ENCODE results near the gene CLDN9. TPM values are rescaled to one million over a fixed set of nuclear protein-coding genes. Genes with fewer than 3 reads are reported as not detected.
A peak's percentile ranks its signal among the peaks of the same experiment; 100 is the strongest.

The CLDN9 gene
- total RNA-seq, 2 donors from 2014 or later = 0.91 TPM; not detected in 1

GRCh38 chr16:3030222-3031212, 17.8 kb downstream of the CLDN9 start:
- intact Hi-C loops (cut with DNase I) = no loop called here
- no peaks in the 10 kb centered on the region for H3K27me3 ChIP-seq (replicated peaks; ENCODE audit: insufficient read depth)
- WGBS = 85% methylated on average over 29 of the region's 33 CpGs

DNA sequence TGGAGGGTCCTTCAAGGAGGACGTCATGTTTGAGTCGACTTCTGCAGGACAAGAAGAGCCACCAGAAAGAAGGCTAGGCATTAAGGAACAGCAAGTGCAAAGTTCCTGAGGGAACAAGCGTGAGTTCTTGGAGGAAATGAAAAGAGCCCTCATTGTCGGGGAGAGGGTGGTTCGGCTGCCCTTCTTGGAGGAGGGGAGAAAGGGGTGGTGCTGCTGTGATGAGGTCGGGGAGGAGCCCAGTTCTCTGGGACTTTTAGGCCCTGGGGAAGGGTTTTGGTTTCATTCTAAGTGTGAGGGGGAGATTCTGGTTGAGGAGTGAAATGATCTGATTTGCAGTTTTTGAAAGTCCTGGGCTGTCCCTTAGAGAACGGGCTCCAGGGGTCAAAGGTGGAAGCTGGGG, 19.9 kb downstream of the CLDN9 start:
- Histone ChIP-seq H3K9me3 (no peaks in the 10 kb centered on the region), H3K4me1 (replicated peaks) (peaks cover 9% of the 10 kb centered on the region), H3K27ac (no peak overlapping the region), H3K4me3 (no peak overlapping the region), H3K27me3 (replicated peaks; ENCODE audit: insufficient read depth) (no peaks in the 10 kb centered on the region), H3K36me3 (no peaks in the 10 kb centered on the region)
- DNase-seq (ENCODE audit: low spot score) = no peak
- TF ChIP-seq, protein P1, sequence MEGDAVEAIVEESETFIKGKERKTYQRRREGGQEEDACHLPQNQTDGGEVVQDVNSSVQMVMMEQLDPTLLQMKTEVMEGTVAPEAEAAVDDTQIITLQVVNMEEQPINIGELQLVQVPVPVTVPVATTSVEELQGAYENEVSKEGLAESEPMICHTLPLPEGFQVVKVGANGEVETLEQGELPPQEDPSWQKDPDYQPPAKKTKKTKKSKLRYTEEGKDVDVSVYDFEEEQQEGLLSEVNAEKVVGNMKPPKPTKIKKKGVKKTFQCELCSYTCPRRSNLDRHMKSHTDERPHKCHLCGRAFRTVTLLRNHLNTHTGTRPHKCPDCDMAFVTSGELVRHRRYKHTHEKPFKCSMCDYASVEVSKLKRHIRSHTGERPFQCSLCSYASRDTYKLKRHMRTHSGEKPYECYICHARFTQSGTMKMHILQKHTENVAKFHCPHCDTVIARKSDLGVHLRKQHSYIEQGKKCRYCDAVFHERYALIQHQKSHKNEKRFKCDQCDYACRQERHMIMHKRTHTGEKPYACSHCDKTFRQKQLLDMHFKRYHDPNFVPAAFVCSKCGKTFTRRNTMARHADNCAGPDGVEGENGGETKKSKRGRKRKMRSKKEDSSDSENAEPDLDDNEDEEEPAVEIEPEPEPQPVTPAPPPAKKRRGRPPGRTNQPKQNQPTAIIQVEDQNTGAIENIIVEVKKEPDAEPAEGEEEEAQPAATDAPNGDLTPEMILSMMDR (IDR thresholded peaks at IDR 0.05) = no peak
- TF ChIP-seq POLR2A (IDR thresholded peaks at IDR 0.05) = no peak
- TF ChIP-seq POLR2AphosphoS5 (IDR thresholded peaks at IDR 0.05) = no peak
- WGBS = 44% methylated on average over 7 of the region's 7 CpGs
- intact Hi-C loops (cut with DNase I) = no loop called here

More at GRCh38 chr16:3030222-3031212, 17.8 kb downstream of the CLDN9 start:
- Histone ChIP-seq H3K9me3 (no peaks in the 10 kb centered on the region), H3K4me3 (no peak overlapping the region), H3K27ac (no peak overlapping the region), H3K36me3 (no peaks in the 10 kb centered on the region), H3K4me1 (replicated peaks) (peaks cover 9% of the 10 kb centered on the region)
- no peak for DNase-seq (ENCODE audit: low spot score)
- TF ChIP-seq, protein P1 (IDR thresholded peaks at IDR 0.05) = no peak
- TF ChIP-seq POLR2AphosphoS5 (IDR thresholded peaks at IDR 0.05) (no peak), POLR2A (IDR thresholded peaks at IDR 0.05) (no peak)

DNA sequence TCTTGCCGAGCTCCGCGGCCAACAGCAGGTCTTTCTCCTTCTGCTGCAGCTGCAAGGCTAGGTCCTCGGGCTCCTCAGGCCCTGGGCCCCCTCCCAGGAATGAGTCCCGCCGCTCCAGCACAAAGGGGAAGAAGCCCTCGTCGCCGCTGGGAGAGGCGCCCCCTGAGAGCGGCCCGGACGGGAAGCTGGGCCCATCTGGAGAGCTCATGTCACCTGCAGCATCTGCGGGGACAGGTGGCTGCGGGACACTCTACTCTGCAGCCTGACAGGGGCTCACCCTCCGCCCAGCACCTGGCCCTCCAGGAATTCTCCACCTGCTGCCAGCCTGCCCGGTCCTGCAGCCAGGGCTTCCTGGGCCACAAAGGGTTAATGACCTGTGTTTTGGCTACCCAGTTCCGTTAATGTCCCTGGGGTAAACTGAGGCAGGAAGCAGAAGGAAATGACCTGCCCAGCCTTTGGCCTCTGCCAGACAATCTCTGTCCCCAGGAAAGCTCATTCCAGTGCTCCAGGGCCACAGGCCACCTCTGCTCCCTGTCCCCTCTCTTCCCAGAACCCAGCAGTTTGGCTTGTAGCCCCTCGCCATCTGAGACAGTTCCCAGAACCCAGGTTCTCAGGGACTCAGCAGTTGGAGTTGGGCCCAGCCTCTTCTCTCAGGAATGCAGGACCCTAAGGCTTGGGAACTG, 22.7 kb downstream of the CLDN9 start:
- WGBS = 42% methylated on average over 19 of the region's 19 CpGs
- Histone ChIP-seq H3K4me1 (replicated peaks) (no peaks in the 10 kb centered on the region), H3K4me3 (peak overlapping the region in 1 of 2 donors; percentile 47), H3K27me3 (replicated peaks; ENCODE audit: insufficient read depth) (no peaks in the 10 kb centered on the region), H3K36me3 (no peaks in the 10 kb centered on the region), H3K27ac (peak overlapping the region in 1 of 2 donors; percentile 78), H3K9me3 (no peaks in the 10 kb centered on the region)
- DNase-seq (ENCODE audit: low spot score) = no peak
- TF ChIP-seq, protein P1 (IDR thresholded peaks at IDR 0.05) = no peak
- TF ChIP-seq POLR2A (IDR thresholded peaks at IDR 0.05) (no peak), POLR2AphosphoS5 (IDR thresholded peaks at IDR 0.05) (no peak)
- intact Hi-C loops (cut with DNase I) = no loop called here

DNA sequence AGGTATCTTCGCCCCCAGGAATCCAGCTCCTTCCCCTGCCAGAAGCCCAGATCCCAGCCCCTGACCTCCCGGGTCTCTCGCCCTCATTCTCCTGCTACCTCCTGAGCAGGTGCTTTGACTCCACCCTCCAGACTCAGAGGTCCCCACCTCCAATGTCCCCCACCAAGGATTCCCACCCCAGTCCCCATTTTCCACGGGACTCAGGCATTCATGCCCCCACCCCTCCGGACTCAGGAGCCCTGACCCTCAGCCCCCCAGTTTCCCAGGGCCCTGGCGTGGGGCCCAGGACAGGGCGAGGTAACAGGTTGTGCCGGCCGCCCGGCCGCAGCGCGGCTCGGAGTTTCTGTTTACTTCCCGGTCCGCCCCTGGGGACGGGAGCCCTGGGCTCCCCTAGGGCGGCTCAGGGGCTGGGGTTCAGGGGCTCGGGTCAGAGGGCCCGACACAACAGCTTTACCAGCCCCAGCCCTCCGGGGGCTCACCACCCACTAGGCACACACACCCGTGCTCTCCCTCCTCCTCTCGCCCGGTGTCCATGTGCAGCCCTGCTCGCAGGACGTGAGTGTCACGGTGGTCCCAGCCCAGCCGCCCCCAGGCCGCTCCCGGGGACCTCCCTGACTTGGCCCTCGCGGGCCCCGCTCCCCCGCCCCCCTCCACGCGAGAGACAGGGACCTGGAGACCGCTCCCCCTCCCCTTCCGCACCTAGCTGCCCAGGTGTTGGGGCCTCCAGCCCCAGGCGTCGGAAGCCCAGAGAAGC, 23.4 kb downstream of the CLDN9 start:
- peak overlapping the region; percentile 47 to 51 for H3K4me3 ChIP-seq
- H3K27me3 ChIP-seq (replicated peaks; ENCODE audit: insufficient read depth) = no peaks in the 10 kb centered on the region
- H3K27ac ChIP-seq = peak overlapping the region; percentile 69 to 78
- H3K36me3 ChIP-seq = no peaks in the 10 kb centered on the region
- no peak for DNase-seq (ENCODE audit: low spot score)
- TF ChIP-seq, protein P1 (IDR thresholded peaks at IDR 0.05) = no peak
- TF ChIP-seq POLR2AphosphoS5 (IDR thresholded peaks at IDR 0.05) = peak; percentile 31
- TF ChIP-seq POLR2A (IDR thresholded peaks at IDR 0.05) = no peak
- WGBS = 3% methylated on average over 40 of the region's 40 CpGs
- intact Hi-C loops (cut with DNase I) = no loop called here
- H3K9me3 ChIP-seq = no peaks in the 10 kb centered on the region
- no peaks in the 10 kb centered on the region for H3K4me1 ChIP-seq (replicated peaks)
